HG03460 (cell line): ENCODE measurements around the gene ALPK1.
"Not testable (repeated sequence)": the region's sequence is repeated elsewhere in the genome, so short reads cannot be mapped to it uniquely, and the experiment has no call there.

ENCODE experiments used
- ATAC-seq: cut with Tn5 transposase; IDR thresholded peaks from one replicate; pipeline ENCODE4 v1.9.1; 2021; ENCODE audit not compliant: unreplicated experiment

The ALPK1 gene

DNA sequence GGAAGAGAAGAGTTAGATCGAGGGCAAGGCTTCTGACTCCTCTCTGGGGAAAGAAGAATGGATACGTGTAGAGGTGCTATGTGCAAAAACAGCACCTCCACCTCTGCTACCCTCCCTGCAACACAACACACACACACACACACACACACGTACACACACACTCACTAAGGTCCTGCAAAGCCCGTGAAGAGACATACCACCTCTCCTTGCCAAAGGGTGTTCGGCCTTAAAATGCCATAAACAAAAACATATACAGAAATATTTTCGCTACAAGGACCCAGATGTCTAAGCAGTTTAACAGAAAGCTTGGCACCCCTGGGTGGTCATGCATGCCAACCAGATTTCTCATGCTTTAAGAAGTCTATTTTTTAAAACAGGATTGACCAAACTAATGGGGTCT, 13.0 kb upstream of the ALPK1 start:
- no peak for ATAC-seq

DNA sequence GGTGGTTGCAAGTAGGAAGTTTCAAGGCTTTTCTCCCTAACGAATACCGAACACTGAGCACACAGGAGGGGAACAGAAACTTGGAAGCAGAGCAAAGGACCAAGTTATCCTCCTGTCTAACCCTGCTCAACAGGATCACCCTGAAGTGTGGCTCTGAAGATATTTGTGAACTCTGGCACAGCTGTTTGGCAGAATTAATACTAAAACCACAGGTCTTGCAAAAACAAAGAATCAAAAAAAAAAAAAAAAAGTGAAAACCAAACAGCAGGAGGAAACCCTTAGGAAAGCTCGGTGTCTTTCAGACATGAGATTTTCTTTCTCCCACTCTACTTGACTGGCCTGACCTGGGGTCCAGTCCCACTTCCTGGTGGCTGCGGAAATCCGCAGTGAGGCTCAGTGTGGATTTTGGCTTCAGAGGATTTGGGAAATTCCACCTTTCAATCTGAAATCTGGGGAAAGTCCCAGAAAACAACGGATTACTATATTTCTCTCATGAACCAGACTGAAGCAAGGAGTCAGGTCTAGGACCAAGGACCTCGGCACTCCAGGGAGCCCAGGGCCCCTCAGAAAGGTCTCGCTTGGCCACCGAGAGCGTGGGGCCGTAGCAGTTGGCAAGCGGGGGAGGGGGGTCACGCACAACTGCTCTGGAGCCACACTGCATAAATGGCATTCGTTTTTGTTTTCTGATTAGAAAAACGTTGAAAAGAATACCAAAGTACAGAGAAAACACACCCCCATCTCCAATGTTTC, 12.3 kb upstream of the ALPK1 start:
- no peak for ATAC-seq

DNA sequence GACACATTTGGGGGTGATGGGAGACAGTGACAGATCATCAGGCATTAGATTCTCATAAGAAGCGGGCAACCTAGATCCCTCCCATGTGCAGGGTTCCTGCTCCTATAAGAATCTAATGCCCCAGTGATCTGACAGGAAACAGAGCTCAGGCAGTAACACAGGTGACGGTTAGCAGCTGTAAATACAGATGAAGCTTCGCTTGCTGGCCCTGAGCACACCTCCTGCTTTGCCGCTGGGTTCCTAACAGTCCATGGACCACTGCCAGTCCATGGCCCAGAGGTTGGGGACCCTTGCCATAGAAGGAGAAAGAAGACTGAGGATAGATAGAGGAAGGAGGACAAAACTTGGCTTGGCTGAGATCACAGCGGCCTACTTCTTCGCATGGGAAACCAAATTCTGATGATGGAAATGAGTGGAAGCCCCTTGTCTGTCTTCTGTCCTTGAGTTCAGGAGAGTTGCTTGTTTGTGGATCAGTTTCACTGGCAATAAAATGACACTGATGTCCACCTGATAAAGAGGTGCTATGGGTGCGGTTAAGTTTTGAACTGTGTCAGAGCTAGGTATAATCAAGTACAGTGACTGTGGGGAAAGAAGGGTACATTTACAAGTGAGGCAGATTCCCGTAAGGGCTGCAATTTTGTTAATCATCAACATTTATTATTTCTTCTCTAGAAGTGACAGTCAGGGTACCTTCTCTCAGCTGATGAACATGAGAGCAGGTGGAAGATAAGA, 9.7 kb upstream of the ALPK1 start:
- ATAC-seq = peak; percentile 28

DNA sequence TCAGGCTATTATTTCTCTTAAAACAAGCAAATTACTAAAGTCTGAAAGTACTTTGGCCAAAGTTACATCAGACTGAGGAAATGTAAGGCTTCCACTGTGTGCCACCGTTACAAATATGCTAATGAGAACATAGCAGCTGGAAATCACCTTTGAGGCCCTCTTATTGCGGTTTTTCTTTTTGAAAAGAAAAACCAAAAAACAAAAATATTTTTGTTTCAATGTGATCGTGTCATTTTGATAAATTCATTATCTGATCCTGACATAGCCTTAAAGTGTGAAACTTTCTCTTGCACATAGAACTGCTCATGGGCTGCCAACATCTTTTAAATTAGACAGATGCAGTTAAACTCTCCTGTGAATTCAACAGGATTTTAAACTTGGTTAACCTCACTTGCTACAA, 8.7 kb upstream of the ALPK1 start:
- ATAC-seq = peak; percentile 27

GRCh38 chr4:112289407-112290253, 7.5 kb upstream of the ALPK1 start:
- no peak for ATAC-seq

DNA sequence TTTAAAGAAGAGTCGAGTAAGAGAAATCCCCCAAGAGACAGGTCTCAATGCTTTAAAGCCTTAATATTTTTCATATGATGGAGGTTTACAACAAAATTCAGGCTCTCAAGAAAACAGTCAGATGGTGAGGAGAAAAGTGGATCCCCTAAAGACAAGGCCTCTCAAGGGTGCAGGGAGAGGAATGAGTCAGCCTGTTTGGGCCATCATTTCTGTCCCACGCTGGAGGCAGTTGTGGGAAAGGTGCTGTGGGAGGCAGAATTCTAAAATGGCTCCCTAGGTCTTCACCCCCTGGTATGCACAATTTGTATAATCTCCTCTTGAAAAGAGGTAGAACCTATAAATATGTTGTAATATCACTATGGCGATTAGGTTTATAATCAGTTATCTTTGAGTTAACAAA, 6.8 kb upstream of the ALPK1 start:
- no peak for ATAC-seq

DNA sequence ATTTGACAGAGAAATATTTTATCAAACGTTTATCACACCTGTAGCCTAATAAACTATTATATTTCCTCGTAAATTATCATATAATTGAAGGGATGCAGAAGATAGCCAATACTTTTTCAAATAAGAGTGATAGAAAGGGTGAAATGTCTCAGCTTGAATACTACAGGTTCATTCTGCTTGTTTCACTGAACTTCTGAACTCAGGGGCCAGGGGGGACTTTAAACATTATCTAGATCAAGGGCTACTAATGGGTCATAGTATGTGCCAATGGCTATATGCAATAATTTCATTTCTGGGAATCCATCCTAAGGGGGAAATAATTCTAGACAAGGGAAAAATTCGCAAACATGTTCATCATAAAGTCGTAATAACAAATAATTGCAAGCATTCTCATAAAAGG, 2.6 kb downstream of the ALPK1 start:
- no peak for ATAC-seq

- ATAC-seq = peak; percentile 54
Measured at GRCh38 chr4:112302320-112303274, 5.4 kb downstream of the ALPK1 start.

DNA sequence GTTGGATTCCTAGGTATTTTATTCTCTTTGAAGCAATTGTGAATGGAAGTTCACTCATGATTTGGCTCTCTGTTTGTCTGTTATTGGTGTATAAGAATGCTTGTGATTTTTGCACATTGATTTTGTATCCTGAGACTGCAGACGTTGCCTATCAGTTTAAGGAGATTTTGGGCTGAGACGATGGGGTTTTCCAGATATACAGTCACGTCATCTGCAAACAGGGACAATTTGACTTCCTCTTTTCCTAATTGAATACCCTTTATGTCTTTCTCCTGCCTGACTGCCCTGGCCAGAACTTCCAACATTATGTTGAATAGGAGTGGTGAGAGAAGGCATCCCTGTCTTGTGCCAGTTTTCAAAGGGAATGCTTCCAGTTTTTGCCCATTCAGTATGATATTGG, 8.3 kb downstream of the ALPK1 start:
- ATAC-seq = not testable (repeated sequence)

GRCh38 chr4:112309263-112309791, 12.2 kb downstream of the ALPK1 start:
- not testable (repeated sequence) for ATAC-seq

DNA sequence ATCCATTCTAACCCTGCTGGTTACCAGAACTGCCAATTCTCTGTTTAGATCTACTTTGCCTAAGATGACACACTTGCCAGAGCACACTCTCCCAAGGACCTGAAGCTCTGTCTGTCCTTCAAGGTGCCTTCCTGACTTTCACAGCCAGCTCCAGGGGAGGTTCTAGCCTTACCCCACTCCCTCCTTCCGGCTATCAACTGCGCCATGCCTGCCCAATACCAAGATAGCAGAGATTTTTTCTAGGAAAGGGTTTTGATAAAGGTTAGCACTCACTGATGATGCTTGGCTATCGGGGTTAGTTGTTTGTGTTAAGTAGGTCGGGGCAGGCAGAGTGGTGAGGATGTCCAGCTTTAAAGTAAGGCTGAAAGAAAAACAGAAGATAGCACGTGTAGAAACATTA, 14.3 kb downstream of the ALPK1 start:
- no peak for ATAC-seq

DNA sequence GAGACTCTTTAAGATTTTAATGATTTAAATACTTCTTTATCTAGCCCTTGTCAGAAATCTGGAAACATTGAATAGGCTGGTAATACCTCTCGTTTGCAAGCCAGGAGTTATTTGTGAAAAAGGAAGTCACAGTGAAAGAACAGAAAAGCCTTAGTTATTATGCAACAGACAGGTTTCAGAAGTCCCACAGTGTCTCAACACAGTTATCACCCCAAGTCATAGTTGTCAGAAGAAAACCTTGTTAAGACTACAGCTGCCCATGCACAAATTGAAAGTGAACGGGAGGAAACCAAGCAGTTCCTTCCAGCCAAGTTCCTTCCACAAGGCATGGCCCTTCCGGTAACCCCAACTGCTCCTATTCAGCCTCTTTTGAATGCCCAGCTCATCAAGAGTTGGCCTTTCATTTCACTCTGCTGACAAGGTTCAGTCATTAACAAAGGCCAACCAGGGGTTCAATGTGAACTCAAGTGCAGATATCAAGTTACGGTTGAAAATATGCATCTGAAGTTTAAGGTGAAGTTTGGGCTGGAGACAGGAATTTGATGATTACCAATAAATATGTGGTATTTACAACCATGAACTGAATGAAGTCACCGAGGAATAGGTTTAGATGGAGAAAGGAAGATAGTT, 15.6 kb downstream of the ALPK1 start:
- ATAC-seq = peak; percentile 99

- ATAC-seq = no peak
Measured at GRCh38 chr4:112315446-112315845, 18.3 kb downstream of the ALPK1 start.

- no peak for ATAC-seq
Measured at GRCh38 chr4:112316360-112316759, 19.2 kb downstream of the ALPK1 start.

DNA sequence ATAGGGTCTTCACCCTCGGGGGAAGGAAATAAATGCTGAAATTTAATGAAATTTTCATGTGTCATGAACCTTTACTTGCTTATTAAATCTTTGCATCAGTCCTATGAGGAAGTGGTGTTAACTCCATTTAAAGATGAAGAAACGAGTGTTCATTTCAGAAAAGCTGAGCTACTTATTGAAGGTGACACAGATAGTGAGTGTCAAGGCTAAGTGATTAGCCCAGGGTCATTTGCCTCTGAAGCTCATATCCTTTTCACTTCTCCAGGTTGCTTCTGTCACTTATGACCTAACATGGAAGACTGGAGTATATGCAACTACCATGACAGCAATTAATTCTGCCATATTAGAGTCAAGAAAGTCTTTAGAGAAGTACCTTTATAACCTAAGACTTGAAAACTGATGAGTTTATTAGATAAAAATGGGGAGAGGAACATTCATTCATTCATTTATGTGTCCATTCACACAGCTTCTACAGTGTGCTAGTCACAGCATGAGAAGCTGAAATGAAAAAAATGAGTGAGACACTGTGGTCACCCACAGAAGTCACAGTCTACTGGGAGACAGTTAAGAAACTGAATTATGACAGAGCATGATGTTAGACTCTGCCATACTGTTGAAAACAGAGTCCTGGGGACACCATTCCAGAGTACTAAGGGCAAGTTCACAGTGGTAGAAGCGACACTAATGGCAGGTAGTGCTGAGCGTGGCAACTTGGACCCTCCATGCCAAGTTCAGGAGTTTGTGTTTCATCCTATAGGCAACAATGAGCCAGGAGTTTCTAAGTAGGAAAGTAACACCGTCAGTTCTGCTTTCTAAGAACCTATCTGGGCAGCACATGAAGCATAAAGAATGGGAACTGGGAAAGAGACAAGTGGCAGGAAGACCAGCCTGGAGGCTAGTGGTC, 21.3 kb downstream of the ALPK1 start:
- ATAC-seq = peak; percentile 96

GRCh38 chr4:112321776-112322684, 24.9 kb downstream of the ALPK1 start:
- no peak for ATAC-seq

- no peak for ATAC-seq
Measured at GRCh38 chr4:112322866-112323265, 25.7 kb downstream of the ALPK1 start.

- ATAC-seq = no peak
Measured at GRCh38 chr4:112325530-112325929, 28.4 kb downstream of the ALPK1 start.
